Keratinocyte (primary cell): ENCODE data around the gene ARHGAP12.

Experiments
- EZH2 ChIP-seq: IDR thresholded peaks from one replicate; pipeline ENCODE4 v1.6.1; 2012; ENCODE audit warnings: inconsistent platforms, mild to moderate bottlenecking, low read length, moderate library complexity
- TF ChIP-seq, protein P1 (sequence below), 3 experiments: IDR thresholded peaks in 1 of 3; conservative IDR thresholded peaks in 1 of 3; optimal IDR thresholded peaks in 1 of 3; 2 replicates in 2 of 3; 3 replicates in 1 of 3; pipeline versions ENCODE3 to v1.5.1; 2011; ENCODE audit warnings: low read length in 3 of 3, mild to moderate bottlenecking in 3 of 3, moderate library complexity in 2 of 3, control low read depth in 1 of 3, inconsistent platforms in 1 of 3; ENCODE audit not compliant: insufficient read depth in 2 of 3; ENCODE audit errors: extremely low read depth in 1 of 3

DNA sequence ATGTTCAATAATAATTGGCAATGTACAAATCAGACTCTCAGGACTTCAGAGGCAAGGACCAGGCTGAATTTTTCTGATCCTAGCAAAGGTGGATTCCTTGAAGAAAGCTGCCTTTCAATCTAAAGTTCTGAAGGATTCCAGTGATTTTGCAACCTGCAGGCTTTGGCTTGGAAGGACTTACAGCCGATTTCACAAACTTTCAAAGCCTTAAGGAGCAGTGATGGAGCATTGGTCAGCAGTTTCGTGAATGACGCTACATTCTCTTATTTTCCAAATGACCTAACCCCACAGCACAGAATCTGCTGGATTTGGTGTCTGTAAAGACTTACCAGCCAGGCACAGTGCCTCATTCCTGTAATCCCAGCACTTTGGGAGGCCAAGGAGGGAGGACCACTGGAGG is 167.5 kb downstream of the ARHGAP12 start:
- TF ChIP-seq, protein P1, sequence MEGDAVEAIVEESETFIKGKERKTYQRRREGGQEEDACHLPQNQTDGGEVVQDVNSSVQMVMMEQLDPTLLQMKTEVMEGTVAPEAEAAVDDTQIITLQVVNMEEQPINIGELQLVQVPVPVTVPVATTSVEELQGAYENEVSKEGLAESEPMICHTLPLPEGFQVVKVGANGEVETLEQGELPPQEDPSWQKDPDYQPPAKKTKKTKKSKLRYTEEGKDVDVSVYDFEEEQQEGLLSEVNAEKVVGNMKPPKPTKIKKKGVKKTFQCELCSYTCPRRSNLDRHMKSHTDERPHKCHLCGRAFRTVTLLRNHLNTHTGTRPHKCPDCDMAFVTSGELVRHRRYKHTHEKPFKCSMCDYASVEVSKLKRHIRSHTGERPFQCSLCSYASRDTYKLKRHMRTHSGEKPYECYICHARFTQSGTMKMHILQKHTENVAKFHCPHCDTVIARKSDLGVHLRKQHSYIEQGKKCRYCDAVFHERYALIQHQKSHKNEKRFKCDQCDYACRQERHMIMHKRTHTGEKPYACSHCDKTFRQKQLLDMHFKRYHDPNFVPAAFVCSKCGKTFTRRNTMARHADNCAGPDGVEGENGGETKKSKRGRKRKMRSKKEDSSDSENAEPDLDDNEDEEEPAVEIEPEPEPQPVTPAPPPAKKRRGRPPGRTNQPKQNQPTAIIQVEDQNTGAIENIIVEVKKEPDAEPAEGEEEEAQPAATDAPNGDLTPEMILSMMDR (optimal IDR thresholded peaks at IDR 0.05 in 1 of 3, IDR thresholded peaks at IDR 0.05 in 1 of 3, conservative IDR thresholded peaks at IDR 0.05 in 1 of 3; ENCODE audit: extremely low read depth in 1 of 3, insufficient read depth in 2 of 3, low read length in 3 of 3) = no peak
- no peak for TF ChIP-seq EZH2
